Calu3 (cell line): ENCODE measurements around the gene PLA2G2C. TPM values are rescaled to one million over a fixed set of nuclear protein-coding genes. Genes with fewer than 3 reads are reported as not detected.

Experiments used
- BruUV-seq: library from RNA; stranded (reverse); fragments of 400-500 nt; replicated peaks from 2 replicates; lab custom pipeline; 2021; lab: Mats Ljungman, UMichigan
- CTCF ChIA-PET: fragments of 300-600 bp; sonication (Branson Sonifier 250); formaldehyde crosslinking; loops from one replicate; lab custom pipeline; 2022; ENCODE audit warnings: antibody characterized with exemption; lab: Charles Lee
- DNase-seq: peaks from one replicate; pipeline ENCODE4 v3.0.0; 2022
- H3K27ac Mint-ChIP-seq: one replicate; pipeline ENCODE4 v1.8.0; 2022; ENCODE audit warnings: mixed read lengths; ENCODE audit not compliant: unreplicated experiment
- H3K27me3 Mint-ChIP-seq: one replicate; pipeline ENCODE4 v1.8.0; 2022; ENCODE audit warnings: mixed read lengths; ENCODE audit not compliant: unreplicated experiment
- H3K36me3 Mint-ChIP-seq: one replicate; pipeline ENCODE4 v1.8.0; 2022; ENCODE audit warnings: mild to moderate bottlenecking, moderate library complexity, mixed read lengths; ENCODE audit not compliant: insufficient read depth, unreplicated experiment
- H3K4me1 Mint-ChIP-seq: one replicate; pipeline ENCODE4 v1.8.0; 2022; ENCODE audit warnings: mild to moderate bottlenecking, low read depth, mixed read lengths; ENCODE audit not compliant: unreplicated experiment
- H3K4me3 Mint-ChIP-seq: one replicate; pipeline ENCODE4 v1.8.0; 2022; ENCODE audit warnings: mild to moderate bottlenecking, low read depth, moderate library complexity, mixed read lengths; ENCODE audit not compliant: unreplicated experiment
- H3K9me3 Mint-ChIP-seq: one replicate; pipeline ENCODE4 v1.8.0; 2022; ENCODE audit warnings: low read depth, mixed read lengths; ENCODE audit not compliant: unreplicated experiment
- CTCF ChIP-seq: fragments of 200-600 bp; IDR thresholded peaks from one replicate; pipeline ENCODE4 v1.8.0; 2022; ENCODE audit warnings: antibody characterized with exemption; ENCODE audit not compliant: unreplicated experiment
- intact Hi-C: fragments of 100-400 bp; cut with micrococcal nuclease; formaldehyde crosslinking; loops from one replicate; pipeline ENCODE4 v1.10.0; 2022; ENCODE audit not compliant: unreplicated experiment
- total RNA-seq: library from RNA; stranded (reverse); gene quantifications from 2 replicates; pipeline ENCODE4 v1.2.3, GENCODE V29; 2022

Gene PLA2G2C
- total RNA-seq, 1 experiment from 2014 or later: not detected

GRCh38 chr1:20187103-20187812 is 940 bp upstream of the PLA2G2C start:
- intact Hi-C loops: no loop called here
- Mint-ChIP-seq H3K4me3 (no peak overlapping the region), H3K27ac (no peak overlapping the region), H3K36me3 (peaks cover 4% of the 10 kb centered on the region), H3K27me3 (peaks cover 59% of the 10 kb centered on the region), H3K4me1 (no peaks in the 10 kb centered on the region), H3K9me3 (peaks cover 3% of the 10 kb centered on the region)
- no peak for TF ChIP-seq CTCF
- CTCF ChIA-PET: no interaction called here
- no TSS peak for BruUV-seq
- DNase-seq: no peak

DNA sequence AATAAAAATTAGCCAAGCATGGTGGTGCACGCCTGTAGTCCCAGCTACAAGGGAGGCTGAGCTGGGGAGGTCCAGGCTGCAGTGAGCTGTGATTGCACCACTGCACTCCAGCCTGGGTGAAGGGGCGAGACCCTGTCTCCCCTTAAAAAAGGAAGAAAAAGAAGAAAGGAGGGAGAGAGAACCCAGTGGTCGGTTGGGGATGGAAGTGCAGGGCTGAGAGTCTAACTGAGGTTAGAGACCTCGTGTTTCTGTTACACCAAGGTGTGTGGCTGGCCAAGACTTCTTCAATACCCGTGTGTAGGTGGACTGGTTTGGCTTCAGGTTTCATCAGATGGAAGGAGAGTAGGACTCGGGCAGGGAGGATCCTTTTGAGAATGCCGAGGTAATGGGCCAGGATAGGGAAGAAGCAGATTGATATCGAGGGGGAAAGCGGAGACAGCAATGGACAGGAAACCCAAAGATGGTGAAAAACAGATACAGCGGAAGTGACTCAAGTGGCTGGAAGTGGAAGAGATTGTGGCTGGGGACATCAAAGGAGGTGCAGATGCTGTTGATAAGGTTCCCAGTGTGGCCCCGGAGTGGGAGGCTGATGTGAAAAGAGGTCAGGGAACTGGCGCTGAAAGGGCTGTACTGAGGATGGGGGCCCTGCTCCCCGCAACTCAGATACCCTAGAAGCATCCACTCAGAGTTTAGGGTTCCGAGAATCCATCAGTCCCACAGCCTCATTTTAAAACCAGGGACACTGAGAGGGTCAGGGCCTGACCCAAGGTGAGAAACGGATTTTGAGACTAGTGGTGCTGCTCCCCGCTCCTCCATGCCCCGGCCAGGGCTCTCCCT is 1.1 kb downstream of the PLA2G2C start:
- no peak for DNase-seq
- Mint-ChIP-seq H3K4me3 (peak overlapping the region; percentile 3), H3K36me3 (peaks cover 4% of the 10 kb centered on the region), H3K27me3 (peaks cover 63% of the 10 kb centered on the region), H3K9me3 (peaks cover 3% of the 10 kb centered on the region), H3K4me1 (no peaks in the 10 kb centered on the region), H3K27ac (no peak overlapping the region)
- TF ChIP-seq CTCF: no peak
- CTCF ChIA-PET: interaction anchor here (0.6 kb wide), 1 partner anchor 268 kb away, joined by 4 read pairs; no protein-coding TSS in a partner anchor
- no TSS peak for BruUV-seq
- intact Hi-C loops: no loop called here

DNA sequence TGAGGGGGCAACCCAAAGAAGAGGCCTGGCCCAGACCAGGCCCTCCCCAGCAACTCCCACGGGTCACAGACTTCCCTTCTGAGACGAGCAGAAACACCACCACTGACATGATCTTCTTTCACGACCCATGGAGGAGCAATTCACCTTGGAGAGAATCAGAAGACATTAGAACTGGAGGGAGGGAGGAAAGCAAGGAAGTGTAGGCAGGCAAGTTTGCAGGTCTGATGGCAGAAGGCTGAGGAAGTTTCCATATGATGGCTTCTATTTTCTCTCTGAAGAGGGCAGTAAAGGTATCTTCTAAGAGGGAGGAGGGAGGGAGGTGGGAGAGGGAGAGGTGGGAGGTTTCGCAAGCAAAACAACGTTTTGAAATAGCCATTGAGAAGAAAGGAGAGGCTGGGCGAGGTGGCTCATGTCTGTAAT is 1.8 kb downstream of the PLA2G2C start:
- Mint-ChIP-seq H3K36me3 (peaks cover 4% of the 10 kb centered on the region), H3K27me3 (peaks cover 67% of the 10 kb centered on the region), H3K9me3 (peaks cover 3% of the 10 kb centered on the region), H3K27ac (no peak overlapping the region), H3K4me3 (no peak overlapping the region), H3K4me1 (no peaks in the 10 kb centered on the region)
- intact Hi-C loops: no loop called here
- no peak for TF ChIP-seq CTCF
- CTCF ChIA-PET: no interaction called here
- no peak for DNase-seq
- no TSS peak for BruUV-seq

- intact Hi-C loops: no loop called here
- H3K27me3 Mint-ChIP-seq: peaks cover 67% of the 10 kb centered on the region
Observed at GRCh38 chr1:20183616-20184271, 2.6 kb downstream of the PLA2G2C start.

More at GRCh38 chr1:20183616-20184271, 2.6 kb downstream of the PLA2G2C start:
- Mint-ChIP-seq H3K9me3 (peaks cover 3% of the 10 kb centered on the region), H3K27ac (no peak overlapping the region), H3K4me3 (no peak overlapping the region), H3K36me3 (peaks cover 4% of the 10 kb centered on the region), H3K4me1 (no peaks in the 10 kb centered on the region)
- no TSS peak for BruUV-seq
- no peak for TF ChIP-seq CTCF
- DNase-seq: no peak
- CTCF ChIA-PET: no interaction called here
